Endothelial cell of umbilical vein (primary cell): ENCODE measurements around the gene SLC35A1. TPM values are rescaled to one million over a fixed set of nuclear protein-coding genes. Genes with fewer than 3 reads are reported as not detected.

Experiments
- BruUV-seq: library from RNA; stranded (reverse); fragments of 400-500 nt; replicated peaks from 2 replicates; lab custom pipeline; 2021; lab: Mats Ljungman, UMichigan
- CTCF ChIA-PET: fragments of 300-600, 350-600 bp; sonication (Branson Sonifier 250); formaldehyde crosslinking; loops from one replicate; lab custom pipeline; 2021; ENCODE audit warnings: antibody characterized with exemption, inconsistent platforms; lab: Charles Lee
- POLR2A ChIA-PET: fragments of 300-600, 350-600 bp; sonication (Branson Sonifier 250); formaldehyde crosslinking; loops from one replicate; lab custom pipeline; 2021; ENCODE audit warnings: antibody characterized with exemption, inconsistent platforms; lab: Charles Lee
- DNase-seq: peaks from one replicate; pipeline ENCODE4 v3.0.0-alpha.2; 2011; ENCODE audit warnings: low read depth, low spot score
- FAIRE-seq: peaks from 2 replicates; lab custom pipeline; 2011; peaks lifted over from hg19 to GRCh38; lab: Jason Lieb, UNC
- H2AFZ ChIP-seq: 2 replicates; pipeline ENCODE4 v1.6.0; 2012; ENCODE audit warnings: low read depth, low read length, control low read depth, inconsistent platforms
- H3K27ac ChIP-seq: 2 replicates; pipeline ENCODE4 v1.5.1; 2011; ENCODE audit warnings: low read depth, mild to moderate bottlenecking, control low read depth, low read length, moderate library complexity; ENCODE audit not compliant: insufficient read depth
- H3K27me3 ChIP-seq, 2 experiments: 2 replicates each; pipeline versions ENCODE4 v1.6.0 to v1.6.1; 2011; ENCODE audit warnings: low read length in 2 of 2, mixed read lengths in 1 of 2; ENCODE audit not compliant: control insufficient read depth in 2 of 2, insufficient read depth in 2 of 2
- H3K36me3 ChIP-seq, 2 experiments: 2 replicates in 1 of 2; 3 replicates in 1 of 2; pipeline ENCODE4 v1.5.1; 2011; ENCODE audit warnings: low read length in 2 of 2, mild to moderate bottlenecking in 1 of 2, moderate library complexity in 1 of 2; ENCODE audit not compliant: control insufficient read depth in 2 of 2, insufficient read depth in 2 of 2; ENCODE audit errors: extremely low read depth in 1 of 2
- H3K4me1 ChIP-seq: 3 replicates; pipeline ENCODE4 v1.5.1; 2011; ENCODE audit warnings: mild to moderate bottlenecking, low read length; ENCODE audit not compliant: control insufficient read depth, insufficient read depth; ENCODE audit errors: extremely low read depth
- H3K4me2 ChIP-seq: 2 replicates; pipeline ENCODE4 v1.6.1; 2011; ENCODE audit warnings: low read length, control low read depth, mixed read lengths; ENCODE audit not compliant: insufficient read depth
- H3K4me3 ChIP-seq, 3 experiments: fragments of 200-600 bp in 1 of 3; sonication (generic), shearing (Covaris generic) in 1 of 3; replicated peaks in 1 of 3; 2 replicates each; pipeline ENCODE4 v1.5.1; 2011 to 2016; ENCODE audit warnings: control low read depth in 3 of 3, low read length in 3 of 3, mild to moderate bottlenecking in 2 of 3, inconsistent platforms in 1 of 3, low read depth in 1 of 3, moderate library complexity in 1 of 3; ENCODE audit not compliant: insufficient read depth in 1 of 3
- H3K79me2 ChIP-seq: 2 replicates; pipeline ENCODE4 v1.6.0; 2012; ENCODE audit warnings: low read length, inconsistent platforms; ENCODE audit not compliant: control insufficient read depth, insufficient read depth
- H3K9ac ChIP-seq: replicated peaks from 2 replicates; pipeline ENCODE3; 2011; ENCODE audit warnings: low read length, control low read depth; ENCODE audit not compliant: insufficient read depth; ENCODE audit errors: extremely low read depth
- H3K9me1 ChIP-seq: replicated peaks from 3 replicates; pipeline ENCODE4 v1.6.0; 2011; ENCODE audit warnings: mild to moderate bottlenecking, low read length; ENCODE audit not compliant: control insufficient read depth, insufficient read depth; ENCODE audit errors: extremely low read depth
- H3K9me3 ChIP-seq: replicated peaks from 2 replicates; pipeline ENCODE4 v1.5.1; 2012; ENCODE audit warnings: low read length, inconsistent platforms; ENCODE audit not compliant: control insufficient read depth, insufficient read depth
- H4K20me1 ChIP-seq: replicated peaks from 2 replicates; pipeline ENCODE3; 2011; ENCODE audit warnings: mild to moderate bottlenecking, low read length; ENCODE audit not compliant: control insufficient read depth, insufficient read depth; ENCODE audit errors: extremely low read depth
- EZH2 ChIP-seq: IDR thresholded peaks from 2 replicates; pipeline ENCODE4 v1.6.1; 2012; ENCODE audit warnings: borderline replicate concordance, low read depth, mild to moderate bottlenecking, moderate library complexity, low read length, inconsistent platforms; ENCODE audit not compliant: severe bottlenecking
- FOS ChIP-seq: IDR thresholded peaks from 2 replicates; pipeline ENCODE4 v1.6.1; 2011; ENCODE audit warnings: mild to moderate bottlenecking, low read length, moderate library complexity, borderline replicate concordance; ENCODE audit not compliant: insufficient read depth
- GATA2 ChIP-seq: IDR thresholded peaks from 2 replicates; pipeline ENCODE4 v1.7.0; 2011; ENCODE audit warnings: low read depth, mild to moderate bottlenecking, moderate library complexity, mixed read lengths, low read length; ENCODE audit not compliant: insufficient read length, insufficient read depth
- JUN ChIP-seq: IDR thresholded peaks from 2 replicates; pipeline ENCODE4 v1.6.1; 2011; ENCODE audit warnings: borderline replicate concordance, low read depth; ENCODE audit not compliant: insufficient read length, insufficient read depth
- MYC ChIP-seq: IDR thresholded peaks from one replicate; pipeline ENCODE4 v1.6.1; 2011; ENCODE audit warnings: mild to moderate bottlenecking, low read depth, low read length
- POLR2A ChIP-seq: IDR thresholded peaks from 2 replicates; pipeline ENCODE4 v1.6.1; 2012; ENCODE audit warnings: low read depth, mild to moderate bottlenecking, control low read depth, low read length
- dilution Hi-C: fragments of 300-500 bp; cut with MboI; formaldehyde crosslinking; loops from one replicate; pipeline ENCODE4 v1.15.0; 2019; ENCODE audit warnings: low sequenced_read_pairs; ENCODE audit not compliant: extremely low pct_ligation_motif_present
- intact Hi-C: fragments of 100-400 bp; cut with micrococcal nuclease; formaldehyde crosslinking; loops from one replicate; pipeline ENCODE4 v1.10.0; 2022
- polyA plus RNA-seq, 4 experiments: library from polyadenylated mRNA; depleted of rRNA in 3 of 4; stranded (reverse) in 3 of 4; unstranded in 1 of 4; fragments of >200 nt; gene quantifications; 2 replicates each; pipeline versions ENCODE4 v1.2.1 to v1.2.3, GENCODE V29; 2011 to 2012; ENCODE audit warnings: missing spikeins in 1 of 4
- total RNA-seq: library from RNA; stranded (reverse); gene quantifications from 2 replicates; pipeline ENCODE4 v1.2.3, GENCODE V29; 2021
- TF ChIP-seq, protein P1 (sequence below), 2 donors: IDR thresholded peaks; 1 replicate in 1 of 2; 2 replicates in 1 of 2; pipeline ENCODE4 v1.5.1; 2011; ENCODE audit warnings: low read length in 2 of 2, mild to moderate bottlenecking in 2 of 2, moderate library complexity in 2 of 2, control low read depth in 1 of 2, inconsistent platforms in 1 of 2, low read depth in 1 of 2; ENCODE audit not compliant: insufficient read depth in 1 of 2; ENCODE audit errors: extremely low read depth in 1 of 2
- TF ChIP-seq, protein P2 (sequence below): IDR thresholded peaks from 2 replicates; pipeline ENCODE4 v1.6.1; 2011; ENCODE audit not compliant: insufficient read depth, insufficient read length

Gene SLC35A1
- total and polyA plus RNA-seq, 2 donors (not counting 3 experiments of a cell fraction or from before 2014, with no cell fraction given), result 13.0 to 13.9 TPM

DNA sequence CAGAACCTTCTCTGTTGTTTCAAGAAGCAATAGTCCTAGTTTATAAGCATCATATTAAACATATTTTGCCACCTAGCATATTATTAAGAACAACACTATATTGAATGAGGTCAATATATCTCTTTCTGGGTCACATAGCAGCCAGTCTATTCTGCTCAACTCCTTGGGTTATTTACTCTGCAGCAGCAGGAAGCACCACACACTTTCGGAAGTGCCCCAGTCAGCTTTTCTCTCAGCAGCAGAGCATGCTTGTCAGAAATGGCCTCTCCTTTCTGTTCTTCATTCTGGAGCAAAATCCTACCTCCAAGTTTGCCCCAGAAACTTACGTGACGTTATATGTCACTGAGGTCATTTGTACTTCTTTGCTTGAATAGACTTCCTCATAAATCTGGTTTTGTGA is 42.3 kb upstream of the SLC35A1 start:
- H3K4me3 ChIP-seq, result no peak overlapping the region
- dilution Hi-C loops, result no loop called here
- TF ChIP-seq, protein P1, sequence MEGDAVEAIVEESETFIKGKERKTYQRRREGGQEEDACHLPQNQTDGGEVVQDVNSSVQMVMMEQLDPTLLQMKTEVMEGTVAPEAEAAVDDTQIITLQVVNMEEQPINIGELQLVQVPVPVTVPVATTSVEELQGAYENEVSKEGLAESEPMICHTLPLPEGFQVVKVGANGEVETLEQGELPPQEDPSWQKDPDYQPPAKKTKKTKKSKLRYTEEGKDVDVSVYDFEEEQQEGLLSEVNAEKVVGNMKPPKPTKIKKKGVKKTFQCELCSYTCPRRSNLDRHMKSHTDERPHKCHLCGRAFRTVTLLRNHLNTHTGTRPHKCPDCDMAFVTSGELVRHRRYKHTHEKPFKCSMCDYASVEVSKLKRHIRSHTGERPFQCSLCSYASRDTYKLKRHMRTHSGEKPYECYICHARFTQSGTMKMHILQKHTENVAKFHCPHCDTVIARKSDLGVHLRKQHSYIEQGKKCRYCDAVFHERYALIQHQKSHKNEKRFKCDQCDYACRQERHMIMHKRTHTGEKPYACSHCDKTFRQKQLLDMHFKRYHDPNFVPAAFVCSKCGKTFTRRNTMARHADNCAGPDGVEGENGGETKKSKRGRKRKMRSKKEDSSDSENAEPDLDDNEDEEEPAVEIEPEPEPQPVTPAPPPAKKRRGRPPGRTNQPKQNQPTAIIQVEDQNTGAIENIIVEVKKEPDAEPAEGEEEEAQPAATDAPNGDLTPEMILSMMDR (IDR thresholded peaks at IDR 0.05; ENCODE audit: extremely low read depth in 1 of 2, insufficient read depth in 1 of 2, low read depth in 1 of 2, low read length in 2 of 2), result no peak
- TF ChIP-seq JUN, result no peak
- TF ChIP-seq FOS, result no peak
- no peak for TF ChIP-seq GATA2
- no peak for TF ChIP-seq EZH2
- TF ChIP-seq POLR2A, result no peak
- H3K27me3 ChIP-seq, result peaks cover 2 to 3% of the 10 kb centered on the region in 2 experiments
- H2AFZ ChIP-seq, result no peak overlapping the region
- ChIA-PET CTCF (no interaction called here), POLR2A (no interaction called here)
- H3K9ac ChIP-seq, result no peak overlapping the region
- no peaks in the 10 kb centered on the region for H3K36me3 ChIP-seq
- no peaks in the 10 kb centered on the region for H4K20me1 ChIP-seq
- no peaks in the 10 kb centered on the region for H3K4me1 ChIP-seq
- H3K79me2 ChIP-seq, result no peaks in the 10 kb centered on the region
- no peak overlapping the region for H3K27ac ChIP-seq
- no peak overlapping the region for H3K4me2 ChIP-seq
- BruUV-seq, result no TSS peak
- H3K9me3 ChIP-seq, result no peaks in the 10 kb centered on the region
- DNase-seq (no peak), FAIRE-seq (no peak)
- no peaks in the 10 kb centered on the region for H3K9me1 ChIP-seq
- intact Hi-C loops, result no loop called here

DNA sequence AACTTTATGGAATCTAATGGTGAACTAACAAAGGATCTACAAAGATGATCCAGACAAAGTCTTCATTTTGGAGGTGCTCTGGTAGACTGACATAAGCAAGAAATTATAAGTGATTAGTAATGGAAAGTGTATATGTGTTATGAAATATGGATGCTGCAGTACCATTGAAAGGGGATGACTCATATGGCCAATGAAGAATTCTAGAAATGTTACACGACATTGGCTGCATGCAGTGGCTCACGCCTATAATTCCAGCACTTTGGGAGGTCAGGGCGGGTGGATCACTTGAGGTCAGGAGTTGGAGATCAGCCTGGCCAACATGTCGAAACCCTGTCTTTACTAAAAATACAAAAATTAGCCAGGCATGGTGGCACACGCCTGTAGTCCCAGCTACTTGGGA is 41.5 kb upstream of the SLC35A1 start:
- intact Hi-C loops, result no loop called here
- CTCF ChIA-PET, result no interaction called here
- BruUV-seq, result no TSS peak

More for the DNA sequence above, 41.5 kb upstream of the SLC35A1 start:
- Histone ChIP-seq H3K9ac (no peak overlapping the region), H3K9me1 (no peaks in the 10 kb centered on the region), H3K4me2 (no peak overlapping the region), H3K9me3 (no peaks in the 10 kb centered on the region), H3K79me2 (no peaks in the 10 kb centered on the region), H3K36me3 (no peaks in the 10 kb centered on the region), H3K27ac (no peak overlapping the region), H4K20me1 (no peaks in the 10 kb centered on the region), H3K4me1 (no peaks in the 10 kb centered on the region), H3K4me3 (no peak overlapping the region), H3K27me3 (peaks cover 2 to 3% of the 10 kb centered on the region in 2 experiments), H2AFZ (no peak overlapping the region)
- FAIRE-seq (no peak), DNase-seq (no peak)
- POLR2A ChIA-PET, result no interaction called here
- TF ChIP-seq MYC, result no peak
- no peak for TF ChIP-seq GATA2
- TF ChIP-seq FOS, result no peak
- TF ChIP-seq JUN, result no peak
- TF ChIP-seq, protein P2, sequence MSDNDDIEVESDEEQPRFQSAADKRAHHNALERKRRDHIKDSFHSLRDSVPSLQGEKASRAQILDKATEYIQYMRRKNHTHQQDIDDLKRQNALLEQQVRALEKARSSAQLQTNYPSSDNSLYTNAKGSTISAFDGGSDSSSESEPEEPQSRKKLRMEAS, result no peak
- dilution Hi-C loops, result no loop called here
